ENCODE data around the gene PIEZO2.
"Not testable (repeated sequence)": the region's sequence is repeated elsewhere in the genome, so short reads cannot be mapped to it uniquely, and the experiment has no call there.

PIEZO2 gene

GRCh38 chr18:11148680-11149440, 509 bp downstream of the PIEZO2 start:
- no peak for DNase-seq (ENCODE audit: low spot score)

GRCh38 chr18:11147962-11148679, 1.2 kb downstream of the PIEZO2 start:
- no peak for DNase-seq (ENCODE audit: low spot score)

- no peak for DNase-seq (ENCODE audit: low spot score)
Measured at GRCh38 chr18:11147371-11147951, 1.9 kb downstream of the PIEZO2 start.

- DNase-seq (ENCODE audit: low spot score), result no peak
Measured at GRCh38 chr18:11146947-11147345, 2.4 kb downstream of the PIEZO2 start.

GRCh38 chr18:11146238-11146946, 3.0 kb downstream of the PIEZO2 start:
- no peak for DNase-seq (ENCODE audit: low spot score)

GRCh38 chr18:11145413-11146191, 3.8 kb downstream of the PIEZO2 start:
- DNase-seq (ENCODE audit: low spot score), result no peak

- no peak for DNase-seq (ENCODE audit: low spot score)
Measured at GRCh38 chr18:11137400-11137799, 12.0 kb downstream of the PIEZO2 start.

- no peak for DNase-seq (ENCODE audit: low spot score)
Measured at GRCh38 chr18:11136241-11136640, 13.1 kb downstream of the PIEZO2 start.

- DNase-seq (ENCODE audit: low spot score), result no peak
Measured at GRCh38 chr18:11134940-11135339, 14.4 kb downstream of the PIEZO2 start.

GRCh38 chr18:11129059-11129458, 20.3 kb downstream of the PIEZO2 start:
- DNase-seq (ENCODE audit: low spot score), result not testable (repeated sequence)

GRCh38 chr18:11125492-11126315, 23.7 kb downstream of the PIEZO2 start:
- no peak for DNase-seq (ENCODE audit: low spot score)

- no peak for DNase-seq (ENCODE audit: low spot score)
Measured at GRCh38 chr18:11124054-11124453, 25.3 kb downstream of the PIEZO2 start.

GRCh38 chr18:11121443-11121849, 27.9 kb downstream of the PIEZO2 start:
- DNase-seq (ENCODE audit: low spot score), result no peak

GRCh38 chr18:11119959-11120587, 29.3 kb downstream of the PIEZO2 start:
- peak; percentile 13 for DNase-seq (ENCODE audit: low spot score)

- no peak for DNase-seq (ENCODE audit: low spot score)
Measured at GRCh38 chr18:11119550-11119949, 29.8 kb downstream of the PIEZO2 start.

- no peak for DNase-seq (ENCODE audit: low spot score)
Measured at GRCh38 chr18:11118051-11118766, 31.2 kb downstream of the PIEZO2 start.

- DNase-seq (ENCODE audit: low spot score), result no peak
Measured at GRCh38 chr18:11115276-11115675, 34.1 kb downstream of the PIEZO2 start.

GRCh38 chr18:11114653-11115052, 34.7 kb downstream of the PIEZO2 start:
- no peak for DNase-seq (ENCODE audit: low spot score)

GRCh38 chr18:11113937-11114336, 35.4 kb downstream of the PIEZO2 start:
- no peak for DNase-seq (ENCODE audit: low spot score)

Measured in LoVo (cell line).